GM23338 (cell line): ENCODE results near the gene MAPK9.

Experiments used
- EZH2 ChIP-seq: fragments of 200-600 bp; sonication (generic); IDR thresholded peaks from one replicate; pipeline ENCODE4 v1.8.0; 2017; ENCODE audit warnings: antibody characterized with exemption, mild to moderate bottlenecking, low read depth; ENCODE audit not compliant: unreplicated experiment
- EZH2phosphoT487 ChIP-seq: fragments of 200-600 bp; sonication (generic); IDR thresholded peaks from one replicate; pipeline ENCODE4 v1.8.1; 2018; ENCODE audit warnings: antibody characterized with exemption; ENCODE audit not compliant: unreplicated experiment
- JUNB ChIP-seq: IDR thresholded peaks from one replicate; pipeline ENCODE4 v1.6.1; 2016; ENCODE audit warnings: antibody characterized with exemption; ENCODE audit not compliant: unreplicated experiment
- NANOG ChIP-seq: IDR thresholded peaks from 2 replicates; pipeline ENCODE4 v1.6.1; 2016; ENCODE audit warnings: antibody characterized with exemption, borderline replicate concordance
- POLR2AphosphoS5 ChIP-seq: IDR thresholded peaks from 2 replicates; pipeline ENCODE4 v1.6.1; 2016; ENCODE audit warnings: antibody characterized with exemption, low read depth
- STAT1 ChIP-seq: IDR thresholded peaks from one replicate; pipeline ENCODE4 v1.6.1; 2016; ENCODE audit warnings: antibody characterized with exemption; ENCODE audit not compliant: unreplicated experiment
- ZNF114 ChIP-seq: fragments of 250-450 bp; sonication (Bioruptor Pico); IDR thresholded peaks from 2 replicates; pipeline ENCODE4 v1.5.0; 2020; ENCODE audit warnings: mild to moderate bottlenecking, moderate library complexity
- TF ChIP-seq, protein P1 (sequence below), 2 experiments: fragments of 200-600 bp in 1 of 2; sonication (generic) in 1 of 2; conservative IDR thresholded peaks; 2 replicates each; pipeline versions ENCODE4 v1.5.1 to v1.6.1; 2016 to 2017; ENCODE audit warnings: antibody characterized with exemption in 2 of 2, low read depth in 2 of 2, mild to moderate bottlenecking in 2 of 2, moderate library complexity in 1 of 2
- TF ChIP-seq, protein P2 (sequence below): IDR thresholded peaks from one replicate; pipeline ENCODE4 v1.6.1; 2018; ENCODE audit warnings: antibody characterized with exemption; ENCODE audit not compliant: unreplicated experiment
- TF ChIP-seq, protein P3 (sequence below): IDR thresholded peaks from 2 replicates; pipeline ENCODE4 v1.6.1; 2016; ENCODE audit warnings: antibody characterized with exemption

DNA sequence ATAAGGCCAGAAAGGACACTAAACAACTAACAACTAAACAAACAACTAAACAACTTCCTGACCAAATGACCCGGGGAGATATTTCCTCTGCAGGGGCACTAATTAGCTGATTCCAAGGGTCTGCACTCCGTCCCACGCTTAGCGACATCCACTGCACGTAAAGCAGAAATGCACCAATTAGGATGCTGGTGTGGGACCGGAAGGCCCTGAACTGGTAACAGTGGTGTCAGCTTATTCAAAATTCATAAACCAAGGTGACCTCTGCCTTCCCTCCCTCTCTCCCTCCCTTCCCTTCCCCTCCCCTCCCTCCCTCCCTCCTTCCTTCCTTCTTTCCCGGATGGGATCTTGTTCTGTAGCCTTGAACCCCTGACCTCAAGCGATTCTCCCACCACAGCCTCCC is 92.5 kb downstream of the MAPK9 start:
- TF ChIP-seq, protein P1, sequence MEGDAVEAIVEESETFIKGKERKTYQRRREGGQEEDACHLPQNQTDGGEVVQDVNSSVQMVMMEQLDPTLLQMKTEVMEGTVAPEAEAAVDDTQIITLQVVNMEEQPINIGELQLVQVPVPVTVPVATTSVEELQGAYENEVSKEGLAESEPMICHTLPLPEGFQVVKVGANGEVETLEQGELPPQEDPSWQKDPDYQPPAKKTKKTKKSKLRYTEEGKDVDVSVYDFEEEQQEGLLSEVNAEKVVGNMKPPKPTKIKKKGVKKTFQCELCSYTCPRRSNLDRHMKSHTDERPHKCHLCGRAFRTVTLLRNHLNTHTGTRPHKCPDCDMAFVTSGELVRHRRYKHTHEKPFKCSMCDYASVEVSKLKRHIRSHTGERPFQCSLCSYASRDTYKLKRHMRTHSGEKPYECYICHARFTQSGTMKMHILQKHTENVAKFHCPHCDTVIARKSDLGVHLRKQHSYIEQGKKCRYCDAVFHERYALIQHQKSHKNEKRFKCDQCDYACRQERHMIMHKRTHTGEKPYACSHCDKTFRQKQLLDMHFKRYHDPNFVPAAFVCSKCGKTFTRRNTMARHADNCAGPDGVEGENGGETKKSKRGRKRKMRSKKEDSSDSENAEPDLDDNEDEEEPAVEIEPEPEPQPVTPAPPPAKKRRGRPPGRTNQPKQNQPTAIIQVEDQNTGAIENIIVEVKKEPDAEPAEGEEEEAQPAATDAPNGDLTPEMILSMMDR (conservative IDR thresholded peaks at IDR 0.05; ENCODE audit: low read depth in 2 of 2), result no peak
- TF ChIP-seq EZH2, result no peak
- TF ChIP-seq, protein P2, sequence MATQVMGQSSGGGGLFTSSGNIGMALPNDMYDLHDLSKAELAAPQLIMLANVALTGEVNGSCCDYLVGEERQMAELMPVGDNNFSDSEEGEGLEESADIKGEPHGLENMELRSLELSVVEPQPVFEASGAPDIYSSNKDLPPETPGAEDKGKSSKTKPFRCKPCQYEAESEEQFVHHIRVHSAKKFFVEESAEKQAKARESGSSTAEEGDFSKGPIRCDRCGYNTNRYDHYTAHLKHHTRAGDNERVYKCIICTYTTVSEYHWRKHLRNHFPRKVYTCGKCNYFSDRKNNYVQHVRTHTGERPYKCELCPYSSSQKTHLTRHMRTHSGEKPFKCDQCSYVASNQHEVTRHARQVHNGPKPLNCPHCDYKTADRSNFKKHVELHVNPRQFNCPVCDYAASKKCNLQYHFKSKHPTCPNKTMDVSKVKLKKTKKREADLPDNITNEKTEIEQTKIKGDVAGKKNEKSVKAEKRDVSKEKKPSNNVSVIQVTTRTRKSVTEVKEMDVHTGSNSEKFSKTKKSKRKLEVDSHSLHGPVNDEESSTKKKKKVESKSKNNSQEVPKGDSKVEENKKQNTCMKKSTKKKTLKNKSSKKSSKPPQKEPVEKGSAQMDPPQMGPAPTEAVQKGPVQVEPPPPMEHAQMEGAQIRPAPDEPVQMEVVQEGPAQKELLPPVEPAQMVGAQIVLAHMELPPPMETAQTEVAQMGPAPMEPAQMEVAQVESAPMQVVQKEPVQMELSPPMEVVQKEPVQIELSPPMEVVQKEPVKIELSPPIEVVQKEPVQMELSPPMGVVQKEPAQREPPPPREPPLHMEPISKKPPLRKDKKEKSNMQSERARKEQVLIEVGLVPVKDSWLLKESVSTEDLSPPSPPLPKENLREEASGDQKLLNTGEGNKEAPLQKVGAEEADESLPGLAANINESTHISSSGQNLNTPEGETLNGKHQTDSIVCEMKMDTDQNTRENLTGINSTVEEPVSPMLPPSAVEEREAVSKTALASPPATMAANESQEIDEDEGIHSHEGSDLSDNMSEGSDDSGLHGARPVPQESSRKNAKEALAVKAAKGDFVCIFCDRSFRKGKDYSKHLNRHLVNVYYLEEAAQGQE, result no peak
- TF ChIP-seq STAT1, result no peak
- no peak for TF ChIP-seq POLR2AphosphoS5
- no peak for TF ChIP-seq JUNB
- no peak for TF ChIP-seq EZH2phosphoT487
- TF ChIP-seq NANOG, result no peak
- TF ChIP-seq ZNF114 (CRISPR knock-in tag), result no peak
- TF ChIP-seq, protein P3, sequence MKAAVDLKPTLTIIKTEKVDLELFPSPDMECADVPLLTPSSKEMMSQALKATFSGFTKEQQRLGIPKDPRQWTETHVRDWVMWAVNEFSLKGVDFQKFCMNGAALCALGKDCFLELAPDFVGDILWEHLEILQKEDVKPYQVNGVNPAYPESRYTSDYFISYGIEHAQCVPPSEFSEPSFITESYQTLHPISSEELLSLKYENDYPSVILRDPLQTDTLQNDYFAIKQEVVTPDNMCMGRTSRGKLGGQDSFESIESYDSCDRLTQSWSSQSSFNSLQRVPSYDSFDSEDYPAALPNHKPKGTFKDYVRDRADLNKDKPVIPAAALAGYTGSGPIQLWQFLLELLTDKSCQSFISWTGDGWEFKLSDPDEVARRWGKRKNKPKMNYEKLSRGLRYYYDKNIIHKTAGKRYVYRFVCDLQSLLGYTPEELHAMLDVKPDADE, result no peak
